Hepatocyte (in vitro differentiated cells): ENCODE data around the gene BCL2L12. TPM values are rescaled to one million over a fixed set of nuclear protein-coding genes. Genes with fewer than 3 reads are reported as not detected.

Experiments used
- DNase-seq: peaks from one replicate; pipeline ENCODE4 v3.0.0-alpha.2; 2016; ENCODE audit warnings: low spot score
- H2AFZ ChIP-seq: fragments of 200-600 bp; sonication (generic); 2 replicates; pipeline ENCODE4 v1.6.0; 2016; ENCODE audit warnings: antibody characterized with exemption, mild to moderate bottlenecking
- H3K27ac ChIP-seq: fragments of 200-600 bp; sonication (generic); 2 replicates; pipeline ENCODE4 v1.5.1; 2016; ENCODE audit warnings: mild to moderate bottlenecking
- H3K27me3 ChIP-seq: fragments of 200-600 bp; sonication (generic); 2 replicates; pipeline ENCODE4 v1.6.1; 2016
- H3K36me3 ChIP-seq: fragments of 200-600 bp; sonication (generic); replicated peaks from 2 replicates; pipeline ENCODE4 v1.5.1; 2016; ENCODE audit warnings: low read depth; ENCODE audit not compliant: insufficient read depth
- H3K4me1 ChIP-seq: fragments of 200-600 bp; sonication (generic); 2 replicates; pipeline ENCODE4 v1.5.1; 2016; ENCODE audit warnings: mild to moderate bottlenecking, moderate library complexity; ENCODE audit not compliant: insufficient read depth
- H3K4me2 ChIP-seq: fragments of 200-600 bp; sonication (generic); 2 replicates; pipeline ENCODE4 v1.6.0; 2016
- H3K4me3 ChIP-seq: fragments of 200-600 bp; sonication (generic); 2 replicates; pipeline ENCODE4 v1.5.1; 2016; ENCODE audit warnings: mild to moderate bottlenecking
- H3K79me2 ChIP-seq: fragments of 200-600 bp; sonication (generic); 2 replicates; pipeline ENCODE4 v1.6.0; 2017; ENCODE audit warnings: mild to moderate bottlenecking
- H3K9me2 ChIP-seq: fragments of 200-600 bp; sonication (generic); replicated peaks from 2 replicates; pipeline ENCODE4 v1.6.0; 2017; ENCODE audit warnings: mild to moderate bottlenecking; ENCODE audit not compliant: insufficient read depth
- H3K9me3 ChIP-seq: fragments of 200-600 bp; sonication (generic); 2 replicates; pipeline ENCODE4 v1.5.1; 2016; ENCODE audit warnings: low read depth, mild to moderate bottlenecking
- H4K20me1 ChIP-seq: fragments of 200-600 bp; sonication (generic); 2 replicates; pipeline ENCODE4 v1.6.0; 2016; ENCODE audit warnings: mild to moderate bottlenecking; ENCODE audit not compliant: insufficient read depth, poor library complexity, severe bottlenecking
- CTCF ChIP-seq: fragments of 200-600 bp; sonication (generic); IDR thresholded peaks from 2 replicates; pipeline ENCODE4 v1.5.1; 2016; ENCODE audit warnings: antibody characterized with exemption, mild to moderate bottlenecking; ENCODE audit not compliant: poor library complexity
- EZH2 ChIP-seq: fragments of 200-600 bp; sonication (generic); IDR thresholded peaks from 2 replicates; pipeline ENCODE4 v1.6.1; 2016; ENCODE audit warnings: antibody characterized with exemption, mild to moderate bottlenecking, borderline replicate concordance
- EZH2phosphoT487 ChIP-seq: fragments of 200-600 bp; sonication (generic); IDR thresholded peaks from one replicate; pipeline ENCODE4 v1.6.1; 2018; ENCODE audit warnings: antibody characterized with exemption, mild to moderate bottlenecking, low read depth, moderate library complexity; ENCODE audit not compliant: unreplicated experiment, severe bottlenecking
- WGBS: methylation state at CpG from one replicate; pipeline ENCODE4 v1.1.6; 2016; ENCODE audit warnings: low lambda C conversion rate; ENCODE audit errors: missing lambda C conversion rate; 5-methylcytosine and 5-hydroxymethylcytosine counted together
- polyA plus RNA-seq: library from polyadenylated mRNA; unstranded; fragments of >200 nt; fragmentation: Nextera tagmentation; extraction: Ambion mirVana; gene quantifications from 2 replicates; pipeline ENCODE4 v1.2.1, GENCODE V29; 2016
- total RNA-seq: library from RNA; depleted of rRNA; stranded (reverse); fragments of >200 nt; gene quantifications from 2 replicates; pipeline ENCODE4 v1.2.3, GENCODE V29; 2014

The BCL2L12 gene
- total and polyA plus RNA-seq, 2 experiments from 2014 or later = 4.9 to 28.3 TPM

DNA sequence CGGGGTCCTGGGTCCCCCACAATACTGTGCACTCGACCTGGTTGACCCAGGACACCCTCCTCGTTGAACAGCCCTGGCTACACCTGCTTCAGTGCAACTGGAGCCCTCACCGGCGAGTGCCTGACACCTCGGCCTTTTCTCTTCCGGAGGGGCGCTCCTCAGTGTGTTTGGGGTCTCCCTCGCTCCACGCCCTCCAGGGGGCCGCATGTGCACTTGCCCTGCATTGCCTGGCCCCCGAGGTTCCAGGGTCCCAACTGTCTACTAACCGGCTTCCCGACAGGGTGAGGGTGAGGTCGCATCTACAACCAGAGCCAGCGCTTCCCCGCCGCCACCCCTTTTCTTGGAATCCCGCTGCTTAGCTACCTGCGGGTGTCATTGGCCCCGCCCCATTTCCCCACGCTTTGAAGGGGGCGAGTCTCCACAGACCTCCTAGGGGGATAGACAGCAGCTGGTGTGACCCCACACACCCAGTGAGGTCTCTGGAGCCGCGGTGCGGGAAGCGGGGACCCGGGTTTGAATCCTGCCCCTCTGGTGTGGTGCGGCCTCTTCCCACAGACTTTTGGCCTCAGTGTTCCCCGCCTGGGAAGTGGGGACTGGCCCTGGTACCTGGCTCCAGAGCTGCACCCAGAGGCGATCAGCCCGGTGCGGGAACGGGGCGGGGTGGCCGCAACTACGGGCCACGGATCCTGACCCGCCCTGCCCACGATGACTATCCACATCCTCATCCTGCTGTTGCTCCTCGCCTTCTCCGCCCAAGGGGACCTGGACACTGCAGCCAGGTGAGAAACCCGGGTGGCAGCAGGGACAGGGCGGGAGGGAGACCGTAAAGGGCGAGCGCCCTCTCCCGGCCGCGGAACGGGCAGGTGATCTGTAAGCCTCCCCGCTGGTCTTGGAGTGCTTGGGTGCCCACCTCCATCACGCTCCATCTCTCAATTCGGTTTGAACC, 23.7 kb downstream of the BCL2L12 start, which contains the start of gene ADM5:
ADM5 (plus strand) TSS at position 462 of the 946 bp plus-strand sequence; CDS start at position 706, 244 bp downstream.
- no peak for TF ChIP-seq EZH2
- TF ChIP-seq CTCF = peak; percentile 59
- Histone ChIP-seq H4K20me1 (no peaks in the 10 kb centered on the region), H3K4me1 (peaks cover 17% of the 10 kb centered on the region), H3K4me3 (peak within 1 kb of the TSS; percentile 63), H3K4me2 (peak within 1 kb of the TSS; percentile 97), H3K9me3 (no peaks in the 10 kb centered on the region), H2AFZ (peak within 1 kb of the TSS; percentile 90), H3K36me3 (peaks cover 3% of the 10 kb centered on the region), H3K27me3 (peaks cover 5% of the 10 kb centered on the region), H3K79me2 (no peaks in the 10 kb centered on the region), H3K27ac (peak within 1 kb of the TSS; percentile 61), H3K9me2 (no peaks in the 10 kb centered on the region)
- DNase-seq = peak; percentile 72
- 62% methylated on average over 53 of the region's 54 CpGs for WGBS

- Histone ChIP-seq H2AFZ (peak overlapping the region; percentile 90), H3K4me1 (peaks cover 17% of the 10 kb centered on the region), H3K9me2 (no peaks in the 10 kb centered on the region), H3K4me2 (peak overlapping the region; percentile 97), H3K36me3 (peaks cover 1% of the 10 kb centered on the region), H3K4me3 (peak overlapping the region; percentile 63), H4K20me1 (no peaks in the 10 kb centered on the region), H3K27ac (peak overlapping the region; percentile 61), H3K79me2 (no peaks in the 10 kb centered on the region), H3K9me3 (no peaks in the 10 kb centered on the region), H3K27me3 (peaks cover 5% of the 10 kb centered on the region)
- TF ChIP-seq EZH2phosphoT487 (no peak), CTCF (no peak), EZH2 (no peak)
- DNase-seq = peak; percentile 20
- WGBS = 32% methylated on average over 39 of the region's 39 CpGs
These were observed 24.4 kb downstream of the BCL2L12 start for GRCh38 chr19:49690079-49690655.

GRCh38 chr19:49690656-49691242, 25.0 kb downstream of the BCL2L12 start, which contains the start of gene CPT1C:
CPT1C (plus strand) TSS chr19:49691116; CDS start chr19:49692253, 1,137 bp downstream.
- peaks cover 5% of the 10 kb centered on the region for H3K27me3 ChIP-seq
- no peaks in the 10 kb centered on the region for H4K20me1 ChIP-seq
- H3K27ac ChIP-seq = peak within 1 kb of the TSS; percentile 61
- no peaks in the 10 kb centered on the region for H3K79me2 ChIP-seq
- peaks cover 17% of the 10 kb centered on the region for H3K4me1 ChIP-seq
- DNase-seq = peak; percentile 82
- H2AFZ ChIP-seq = peak within 1 kb of the TSS; percentile 90
- no peaks in the 10 kb centered on the region for H3K9me2 ChIP-seq
- TF ChIP-seq EZH2 = no peak
- TF ChIP-seq EZH2phosphoT487 = no peak
- TF ChIP-seq CTCF = no peak
- WGBS = 4% methylated on average over 28 of the region's 38 CpGs
- H3K4me2 ChIP-seq = peak within 1 kb of the TSS; percentile 97
- H3K4me3 ChIP-seq = peak within 1 kb of the TSS; percentile 63
- no peaks in the 10 kb centered on the region for H3K36me3 ChIP-seq
- H3K9me3 ChIP-seq = no peaks in the 10 kb centered on the region
